ENCODE data around the gene NFATC4.
"Not testable (repeated sequence)": the region's sequence is repeated elsewhere in the genome, so short reads cannot be mapped to it uniquely, and the experiment has no call there.

NFATC4 gene

DNA sequence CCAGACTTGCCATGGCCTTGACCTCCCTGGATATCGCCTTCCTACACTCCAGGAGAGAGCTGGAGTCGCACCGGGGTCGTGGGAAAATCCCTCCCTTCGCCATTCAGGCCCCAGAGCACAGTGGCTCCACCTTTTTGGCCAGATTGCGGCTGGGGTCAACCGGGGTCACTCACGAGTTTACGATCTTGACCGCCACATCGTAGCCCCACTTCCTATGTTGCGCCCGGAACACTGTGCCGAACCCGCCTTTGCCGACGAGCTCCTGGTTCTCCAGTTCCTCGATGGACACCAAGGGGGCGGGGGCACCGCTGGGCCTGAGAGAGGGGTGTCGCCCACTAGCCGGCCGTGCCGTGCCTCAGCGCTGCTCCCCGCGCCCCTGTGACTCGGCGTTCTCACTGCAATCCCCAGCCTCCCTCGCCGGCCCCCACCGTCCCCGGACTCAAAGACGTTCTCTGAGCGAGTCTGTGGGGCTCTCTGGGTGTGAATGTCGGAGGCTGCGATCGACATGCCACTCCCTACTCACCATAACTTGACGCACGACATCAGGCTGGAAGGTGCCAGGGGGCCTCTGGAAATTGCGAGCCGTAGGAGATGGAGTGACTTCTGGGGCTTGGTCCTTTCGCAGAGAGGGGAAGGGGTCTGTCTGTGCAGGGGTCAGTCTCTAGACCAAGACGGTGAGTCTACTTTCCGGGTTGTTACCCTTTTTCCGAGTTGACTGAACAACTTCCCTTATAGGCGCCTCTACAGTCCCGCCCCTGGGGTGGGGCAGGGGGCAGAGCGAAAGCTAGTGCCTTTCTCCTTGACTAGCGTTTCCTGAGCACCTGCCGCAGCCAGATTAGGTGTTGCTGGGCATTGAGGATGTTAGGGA is 28.5 kb upstream of the NFATC4 start, which contains the start of gene RIPK3:
Gene RIPK3 (minus strand): TSS at position 708 of the 868 bp plus-strand sequence. CDS start 165 bp downstream, at position 543.
- peak; percentile 72 for DNase-seq

- no peak for DNase-seq
Measured at GRCh38 chr14:24340606-24341005, 27.4 kb upstream of the NFATC4 start.

GRCh38 chr14:24342889-24343288 is 25.1 kb upstream of the NFATC4 start:
- no peak for DNase-seq

- no peak for DNase-seq
Measured at GRCh38 chr14:24343795-24344660, 24.0 kb upstream of the NFATC4 start.

GRCh38 chr14:24347134-24347533 is 20.9 kb upstream of the NFATC4 start:
- DNase-seq, result no peak

DNA sequence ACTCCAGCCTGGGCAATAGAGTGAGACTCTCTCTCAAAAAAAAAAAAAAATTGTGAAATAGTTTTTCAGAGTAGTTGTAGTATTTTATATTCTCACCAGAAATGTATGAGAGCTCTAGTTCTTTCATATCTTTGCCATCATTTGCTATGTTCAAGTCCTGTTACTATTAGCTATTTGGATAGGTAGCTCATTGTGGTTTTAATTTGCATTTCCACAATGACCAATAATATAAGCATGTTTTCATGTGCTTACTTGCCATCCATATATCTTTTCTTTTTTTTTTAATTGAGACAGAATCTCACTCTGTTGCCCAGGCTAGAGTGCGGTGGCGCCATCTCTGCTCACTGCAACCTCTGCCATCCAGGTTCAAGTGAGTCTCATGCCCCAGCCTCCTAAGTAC is 19.8 kb upstream of the NFATC4 start:
- DNase-seq, result no peak

- no peak for DNase-seq
Measured at GRCh38 chr14:24349742-24350141, 18.2 kb upstream of the NFATC4 start.

DNA sequence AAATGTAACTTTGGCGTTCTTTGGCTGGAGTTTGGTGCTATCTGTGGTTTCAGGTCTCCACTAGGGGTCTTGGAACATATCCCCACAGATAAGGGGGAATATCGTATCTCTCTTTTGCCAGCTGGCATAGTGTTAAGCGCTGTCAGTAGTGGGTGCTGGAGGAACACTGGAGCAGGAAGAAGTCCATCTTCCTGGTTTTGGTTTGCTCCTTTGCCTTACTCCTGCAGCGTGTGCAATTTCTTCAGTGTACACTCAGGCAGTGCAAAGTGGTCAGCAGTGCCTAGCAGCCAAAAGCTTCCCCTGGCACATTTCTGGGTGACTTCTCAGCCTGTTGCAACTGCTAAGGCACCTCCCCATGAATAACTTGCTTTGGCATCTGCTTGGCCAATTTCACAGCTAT is 16.5 kb upstream of the NFATC4 start:
- DNase-seq, result no peak

DNA sequence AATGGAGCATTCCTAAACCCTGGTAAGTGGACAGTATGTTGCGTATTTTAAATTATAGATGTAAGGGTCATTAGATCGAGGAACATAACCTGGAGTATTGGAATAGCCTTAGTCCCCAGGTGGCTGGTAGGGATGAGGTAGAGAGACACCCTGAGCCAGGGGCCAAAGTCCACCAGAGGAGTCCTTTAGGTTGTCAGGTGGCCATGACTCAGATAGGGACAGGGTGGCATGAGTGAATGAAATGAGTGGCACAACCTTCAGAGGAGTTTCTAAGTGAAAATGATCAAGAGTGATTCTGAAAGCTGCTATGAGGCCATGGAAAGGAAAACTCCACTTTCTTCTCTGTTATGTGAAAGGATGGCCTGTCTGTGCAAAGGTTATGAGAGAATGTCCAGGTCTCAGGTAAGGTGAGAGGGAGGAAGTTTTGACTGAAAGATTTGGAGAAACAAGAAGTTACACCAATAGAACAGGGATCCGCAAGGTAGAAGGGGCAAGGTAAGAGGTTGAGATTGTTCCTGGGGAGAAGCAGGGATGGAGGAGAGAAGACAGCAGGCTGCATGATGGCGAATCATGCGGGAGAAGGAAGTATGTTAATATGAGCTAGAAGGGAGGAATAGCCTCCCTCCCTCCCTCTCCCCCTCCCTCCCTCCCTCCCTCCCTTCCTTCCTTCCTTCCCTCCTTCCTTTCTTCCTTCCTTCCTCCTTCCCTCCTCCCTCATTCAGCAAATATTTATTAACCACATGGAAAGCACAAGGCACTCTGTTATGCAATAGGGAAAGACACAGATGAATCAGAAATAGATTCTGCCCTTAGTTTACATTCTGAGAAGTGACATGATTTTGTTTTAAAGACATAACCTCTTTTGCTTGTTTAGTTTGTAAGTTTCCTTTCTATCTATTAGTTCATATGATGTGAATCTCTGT is 14.2 kb upstream of the NFATC4 start:
- no peak for DNase-seq

GRCh38 chr14:24354482-24354825 is 13.5 kb upstream of the NFATC4 start:
- not testable (repeated sequence) for DNase-seq

DNA sequence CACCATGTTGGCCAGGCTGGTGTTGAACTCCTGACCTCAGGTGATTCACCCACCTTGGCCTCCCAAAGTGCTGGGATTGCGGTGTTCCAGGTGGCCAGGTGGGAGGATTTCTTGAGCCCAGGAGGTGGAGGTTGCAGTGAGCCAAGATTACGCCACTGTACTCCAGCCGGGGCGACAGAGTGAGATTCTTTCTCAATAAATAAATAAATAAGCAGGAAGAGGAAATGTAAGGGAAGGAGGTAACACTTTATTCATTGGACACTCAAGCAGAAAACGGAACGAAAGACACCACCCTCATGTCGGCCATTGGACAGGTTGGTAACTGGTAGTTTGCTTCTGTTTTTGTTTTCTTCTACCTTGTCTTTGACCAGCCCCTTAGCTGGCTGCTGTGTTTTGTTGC is 13.0 kb upstream of the NFATC4 start:
- no peak for DNase-seq

GRCh38 chr14:24356208-24356607 is 11.8 kb upstream of the NFATC4 start:
- no peak for DNase-seq

DNA sequence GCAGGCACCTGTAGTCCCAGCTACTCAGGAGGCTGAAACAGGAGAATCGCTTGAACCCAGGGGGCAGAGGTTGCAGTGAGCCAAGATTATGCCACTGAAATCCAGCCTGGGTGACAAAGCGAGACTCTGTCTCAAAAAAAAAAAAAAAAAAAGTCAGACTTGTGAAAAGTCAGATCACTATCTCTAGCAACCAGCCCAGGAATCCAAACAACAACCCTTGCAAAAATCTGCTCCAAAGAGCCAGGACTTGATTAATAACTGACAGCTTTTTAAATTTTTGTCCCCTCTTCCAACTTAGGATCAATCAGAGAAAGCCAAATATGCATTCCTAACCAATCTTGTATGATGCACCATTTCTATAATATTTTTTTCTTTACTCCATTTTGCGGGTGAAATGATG is 7.7 kb upstream of the NFATC4 start:
- DNase-seq, result no peak

GRCh38 chr14:24361326-24361725 is 6.7 kb upstream of the NFATC4 start:
- no peak for DNase-seq

- no peak for DNase-seq
Measured at GRCh38 chr14:24362241-24362960, 5.6 kb upstream of the NFATC4 start.

DNA sequence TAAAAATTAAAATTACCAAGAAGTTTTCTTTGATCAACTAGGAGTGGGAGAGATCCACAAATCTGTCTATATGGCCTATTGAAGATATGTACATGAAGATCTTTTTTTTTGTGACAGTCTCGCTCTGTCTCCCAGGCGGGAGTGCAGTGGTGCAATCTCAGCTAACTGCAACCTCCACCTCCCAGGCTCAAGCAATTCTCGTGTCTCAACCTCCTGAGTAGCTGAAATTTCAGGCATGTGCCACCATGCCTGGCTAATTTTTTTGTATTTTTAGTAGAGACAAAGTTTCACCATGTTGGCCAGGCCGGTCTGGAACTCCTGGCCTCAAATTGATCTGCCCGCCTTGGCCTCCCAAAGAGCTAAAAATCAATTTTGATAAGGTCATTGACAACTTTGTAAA is 4.6 kb upstream of the NFATC4 start:
- DNase-seq, result no peak

- DNase-seq, result no peak
Measured at GRCh38 chr14:24364841-24365240, 3.1 kb upstream of the NFATC4 start.

DNA sequence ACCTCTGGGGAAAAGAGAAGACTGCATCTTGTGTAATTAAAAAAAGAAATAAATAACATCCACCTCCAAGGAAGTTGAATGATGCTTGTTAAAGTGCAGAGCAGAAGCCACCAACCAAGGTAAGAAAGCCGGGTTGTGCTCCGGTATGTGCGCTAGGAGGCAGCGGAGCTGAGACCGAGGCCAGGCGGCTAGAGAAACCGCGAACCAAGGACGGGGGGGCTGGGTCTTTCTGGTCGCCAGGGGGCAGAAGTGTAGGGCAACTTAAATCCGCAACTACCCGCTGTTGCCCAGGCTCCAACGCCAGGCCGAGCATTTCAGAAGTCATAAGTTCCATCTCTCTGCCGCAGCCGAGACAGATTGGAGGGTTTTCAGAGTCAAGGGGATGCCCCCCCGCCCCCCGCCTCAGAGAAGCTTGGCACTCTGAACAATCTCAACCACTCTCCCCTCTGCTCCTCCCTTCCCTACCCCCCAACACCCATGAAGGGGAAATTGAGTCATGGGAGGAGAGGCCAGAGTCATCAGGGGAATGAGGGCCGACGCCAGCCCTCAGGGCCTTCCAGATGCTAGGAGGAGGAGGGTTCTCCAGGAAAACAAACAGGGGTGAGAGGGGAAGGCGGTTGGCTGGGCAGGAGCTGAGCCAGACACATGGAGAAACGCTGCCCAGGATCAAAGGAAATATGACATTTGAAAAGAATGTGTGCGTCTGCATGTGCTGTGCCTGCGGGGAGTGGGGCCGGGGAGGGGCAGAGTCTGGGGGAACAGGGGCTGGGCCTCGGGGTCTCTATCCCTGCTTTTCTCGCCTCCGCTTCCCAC is 2.2 kb upstream of the NFATC4 start:
- DNase-seq, result peak; percentile 60

- no peak for DNase-seq
Measured at GRCh38 chr14:24366413-24366720, 1.6 kb upstream of the NFATC4 start.

DNA sequence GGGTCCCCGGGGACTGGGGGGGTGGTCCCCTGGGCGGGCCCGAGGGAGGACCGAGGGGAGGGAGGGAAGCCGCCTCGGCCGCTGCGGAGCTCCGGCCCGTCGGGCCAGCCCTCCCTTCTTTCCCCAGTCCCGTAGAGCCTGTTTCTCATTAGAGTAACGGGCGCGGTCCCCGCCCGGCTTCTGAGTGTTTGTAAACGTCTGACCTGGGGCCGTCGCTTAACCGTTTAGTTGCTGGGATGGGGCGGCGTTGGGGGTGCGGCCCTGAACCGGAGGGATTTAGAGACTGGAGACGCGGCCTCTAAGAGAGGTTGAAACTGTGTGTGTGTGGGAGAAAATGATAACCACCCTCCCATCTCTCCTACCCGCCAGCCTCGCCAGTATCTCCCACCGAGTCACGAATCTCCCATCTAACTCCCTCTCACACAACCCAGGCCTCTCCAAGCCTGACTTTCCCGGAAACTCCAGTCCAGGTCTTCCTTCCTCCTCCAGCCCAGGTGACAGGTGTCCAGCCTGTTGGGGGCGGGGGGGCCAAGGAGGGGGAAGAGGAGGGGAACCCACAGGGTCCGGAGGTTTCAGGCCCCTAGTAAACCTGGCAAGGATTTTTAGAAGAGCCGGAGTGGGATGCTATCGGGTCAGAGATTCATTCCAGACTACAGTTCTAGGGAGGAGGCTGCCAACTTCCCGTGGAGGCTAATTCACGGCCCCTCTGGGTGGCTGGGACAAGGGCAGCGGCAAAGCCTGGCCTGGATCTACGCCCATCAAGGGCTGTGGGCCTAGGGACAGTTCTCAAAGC is 1.1 kb upstream of the NFATC4 start:
- no peak for DNase-seq

- no peak for DNase-seq
Measured at GRCh38 chr14:24368212-24368561, 203 bp downstream of the NFATC4 start.
